H9 (cell line): ENCODE data around the gene PLAA. TPM values are rescaled to one million over a fixed set of nuclear protein-coding genes. Genes with fewer than 3 reads are reported as not detected.

ENCODE experiments used
- DNase-seq: peaks from one replicate; pipeline ENCODE4 v3.0.0-alpha.2; 2017
- H2AFZ ChIP-seq: one replicate; pipeline ENCODE4 v1.6.1; 2013; ENCODE audit warnings: mild to moderate bottlenecking, low read length, control low read depth, moderate library complexity
- H2AK5ac ChIP-seq: 2 replicates; pipeline ENCODE4 v1.6.1; 2013; ENCODE audit warnings: low read length, control low read depth, mixed read lengths; ENCODE audit not compliant: insufficient read length
- H2BK120ac ChIP-seq: one replicate; pipeline ENCODE4 v1.6.1; 2013; ENCODE audit warnings: low read depth, mild to moderate bottlenecking, low read length, control low read depth, inconsistent platforms; ENCODE audit not compliant: poor library complexity, severe bottlenecking
- H2BK12ac ChIP-seq: 2 replicates; pipeline ENCODE4 v1.6.1; 2013; ENCODE audit warnings: low read length, control low read depth, mixed read lengths, low read depth; ENCODE audit not compliant: insufficient read length
- H2BK15ac ChIP-seq: 2 replicates; pipeline ENCODE4 v1.6.1; 2013; ENCODE audit warnings: low read depth, low read length, control low read depth
- H2BK20ac ChIP-seq: one replicate; pipeline ENCODE4 v1.6.1; 2013; ENCODE audit warnings: low read depth, mild to moderate bottlenecking, low read length, control low read depth, inconsistent platforms; ENCODE audit not compliant: poor library complexity, severe bottlenecking
- H2BK5ac ChIP-seq: 2 replicates; pipeline ENCODE4 v1.6.1; 2013; ENCODE audit warnings: low read length, control low read depth, mixed read lengths; ENCODE audit not compliant: insufficient read length
- H3K14ac ChIP-seq: 2 replicates; pipeline ENCODE4 v1.6.1; 2013; ENCODE audit warnings: low read length, control low read depth; ENCODE audit not compliant: insufficient read depth
- H3K18ac ChIP-seq: 2 replicates; pipeline ENCODE4 v1.6.1; 2013; ENCODE audit warnings: low read depth, mild to moderate bottlenecking, mixed read lengths, low read length, control low read depth; ENCODE audit not compliant: insufficient read length
- H3K23ac ChIP-seq: 2 replicates; pipeline ENCODE4 v1.6.1; 2013; ENCODE audit warnings: low read length, control low read depth, mixed read lengths, low read depth; ENCODE audit not compliant: insufficient read length
- H3K23me2 ChIP-seq: 2 replicates; pipeline ENCODE4 v1.6.1; 2013; ENCODE audit warnings: low read depth, mild to moderate bottlenecking, mixed read lengths, low read length, control low read depth; ENCODE audit not compliant: insufficient read length, poor library complexity, severe bottlenecking
- H3K27ac ChIP-seq: 2 replicates; pipeline ENCODE4 v1.5.1; 2013; ENCODE audit warnings: low read length, control low read depth, mixed read lengths, low read depth; ENCODE audit not compliant: insufficient read length
- H3K27me3 ChIP-seq: 2 replicates; pipeline ENCODE4 v1.6.1; 2013; ENCODE audit warnings: low read length, control low read depth, inconsistent platforms; ENCODE audit not compliant: insufficient read depth
- H3K4ac ChIP-seq: 2 replicates; pipeline ENCODE4 v1.6.1; 2013; ENCODE audit warnings: low read depth, mild to moderate bottlenecking, control low read depth, inconsistent platforms, low read length, moderate library complexity
- H3K4me1 ChIP-seq: 2 replicates; pipeline ENCODE4 v1.6.1; 2013; ENCODE audit warnings: low read length, control low read depth, inconsistent platforms; ENCODE audit not compliant: insufficient read depth
- H3K4me2 ChIP-seq: 2 replicates; pipeline ENCODE4 v1.6.1; 2013; ENCODE audit warnings: low read length, control low read depth, mixed read lengths; ENCODE audit not compliant: insufficient read length, insufficient read depth
- H3K56ac ChIP-seq: 2 replicates; pipeline ENCODE4 v1.6.1; 2013; ENCODE audit warnings: low read depth, mild to moderate bottlenecking, mixed read lengths, low read length, control low read depth; ENCODE audit not compliant: insufficient read length
- H3K79me1 ChIP-seq: 2 replicates; pipeline ENCODE4 v1.6.1; 2013; ENCODE audit warnings: low read depth, mild to moderate bottlenecking, moderate library complexity, low read length, control low read depth, inconsistent platforms; ENCODE audit not compliant: insufficient read depth, poor library complexity, severe bottlenecking
- H3K79me2 ChIP-seq: 2 replicates; pipeline ENCODE4 v1.6.1; 2013; ENCODE audit warnings: low read length, control low read depth, inconsistent platforms; ENCODE audit not compliant: insufficient read depth
- H3K9ac ChIP-seq: 2 replicates; pipeline ENCODE4 v1.6.1; 2013; ENCODE audit warnings: low read length, control low read depth, mixed read lengths; ENCODE audit not compliant: insufficient read length; ENCODE audit errors: extremely low read depth
- H3K9me3 ChIP-seq: one replicate; pipeline ENCODE4 v1.6.1; 2013; ENCODE audit warnings: low read depth, low read length, inconsistent platforms; ENCODE audit not compliant: control insufficient read depth
- H3T11ph ChIP-seq: one replicate; pipeline ENCODE4 v1.6.1; 2013; ENCODE audit warnings: mild to moderate bottlenecking, low read length, control low read depth, inconsistent platforms
- H4K20me1 ChIP-seq: one replicate; pipeline ENCODE4 v1.6.1; 2013; ENCODE audit not compliant: control insufficient read depth, insufficient read length, insufficient read depth
- H4K5ac ChIP-seq: 2 replicates; pipeline ENCODE4 v1.6.1; 2013; ENCODE audit warnings: low read depth, mild to moderate bottlenecking, mixed read lengths, low read length, control low read depth; ENCODE audit not compliant: insufficient read length
- H4K8ac ChIP-seq: replicated peaks from 2 replicates; pipeline ENCODE4 v1.6.1; 2013; ENCODE audit warnings: low read length, control low read depth, mixed read lengths, low read depth; ENCODE audit not compliant: insufficient read length
- H4K91ac ChIP-seq: 2 replicates; pipeline ENCODE4 v1.6.1; 2013; ENCODE audit warnings: low read depth, mild to moderate bottlenecking, moderate library complexity, mixed read lengths, low read length, control low read depth; ENCODE audit not compliant: insufficient read length
- H3K27ac Mint-ChIP-seq, 3 experiments: 2 replicates in 2 of 3; 3 replicates in 1 of 3; pipeline ENCODE4 v1.8.0; 2020 to 2021; ENCODE audit warnings: mixed read lengths in 3 of 3, mild to moderate bottlenecking in 1 of 3, moderate library complexity in 1 of 3
- H3K27me3 Mint-ChIP-seq: 2 replicates; pipeline ENCODE4 v1.8.0; 2021; ENCODE audit warnings: low read depth, mild to moderate bottlenecking, moderate library complexity, mixed read lengths
- H3K36me3 Mint-ChIP-seq, 3 experiments: 2 replicates in 2 of 3; 3 replicates in 1 of 3; pipeline ENCODE4 v1.8.0; 2020 to 2021; ENCODE audit warnings: low read depth in 3 of 3, mixed read lengths in 3 of 3; ENCODE audit not compliant: insufficient read depth in 1 of 3
- H3K4me1 Mint-ChIP-seq, 2 experiments: 2 replicates each; pipeline ENCODE4 v1.8.0; 2020; ENCODE audit warnings: mixed read lengths in 2 of 2
- H3K4me3 Mint-ChIP-seq, 2 experiments: 2 replicates in 1 of 2; 3 replicates in 1 of 2; pipeline ENCODE4 v1.8.0; 2020 to 2021; ENCODE audit warnings: mild to moderate bottlenecking in 2 of 2, mixed read lengths in 2 of 2, moderate library complexity in 1 of 2
- H3K9me3 Mint-ChIP-seq, 2 experiments: 2 replicates in 1 of 2; 3 replicates in 1 of 2; pipeline ENCODE4 v1.8.0; 2020; ENCODE audit warnings: mild to moderate bottlenecking in 2 of 2, mixed read lengths in 2 of 2, moderate library complexity in 1 of 2
- WGBS: extraction: QIAGEN DNeasy Blood & Tissue Kit; methylation state at CpG from one replicate; pipeline ENCODE4 v1.1.7; 2013; ENCODE audit warnings: missing lambda C conversion rate, low lambda C conversion rate, mixed read lengths; ENCODE audit not compliant: insufficient read length; ENCODE audit errors: extremely low coverage; 5-methylcytosine and 5-hydroxymethylcytosine counted together
- total RNA-seq: library from RNA; stranded (reverse); gene quantifications from 2 replicates; pipeline ENCODE4 v1.2.1, GENCODE V29; 2021
- TF ChIP-seq, protein P1 (sequence below): fragments of 200-600 bp; sonication (generic); conservative IDR thresholded peaks from 3 replicates; pipeline ENCODE4 v1.8.0; 2021; ENCODE audit warnings: antibody characterized with exemption, mild to moderate bottlenecking

The PLAA gene
- total RNA-seq, 1 experiment from 2014 or later, result 65.0 TPM

DNA sequence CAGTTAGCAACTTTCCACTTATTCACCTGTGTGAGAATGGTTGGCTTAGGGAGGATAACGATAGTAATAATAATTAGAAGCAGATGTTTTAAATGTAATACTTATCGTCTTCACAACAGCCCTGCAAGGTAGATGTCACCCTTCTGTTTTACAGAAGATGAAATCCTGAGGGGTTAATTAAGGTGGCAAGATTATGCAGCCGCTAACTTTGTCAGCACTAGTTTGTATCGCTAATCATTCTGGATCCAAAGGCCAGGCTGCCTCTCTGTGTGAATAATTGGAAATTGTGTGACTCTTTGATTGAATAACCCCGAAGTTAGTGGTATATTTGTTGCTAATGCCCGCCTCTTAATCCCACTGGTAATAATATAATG is 9.8 kb upstream of the PLAA start:
- no peak overlapping the region for H3K56ac ChIP-seq
- WGBS, result no CpG with 5 or more reads among the region's 6 CpGs
- no peak overlapping the region for H3K14ac ChIP-seq
- no peak overlapping the region for H2AFZ ChIP-seq
- H3K79me2 ChIP-seq, result no peaks in the 10 kb centered on the region
- H3K23me2 ChIP-seq, result peaks cover 4% of the 10 kb centered on the region
- H3K27ac ChIP-seq, result no peak overlapping the region
- Mint-ChIP-seq H3K4me3 (peak overlapping the region; percentile 88 to 93), H3K36me3 (no peaks in the 10 kb centered on the region), H3K4me1 (peaks cover 18 to 19% of the 10 kb centered on the region in 2 experiments), H3K27ac (peak overlapping the region; percentile 96 to 98 (median 97)), H3K9me3 (no peaks in the 10 kb centered on the region; a peak in 1 of 5 replicates), H3K27me3 (no peaks in the 10 kb centered on the region)
- H3K4me1 ChIP-seq, result no peaks in the 10 kb centered on the region
- no peaks in the 10 kb centered on the region for H3K9me3 ChIP-seq
- H3K9ac ChIP-seq, result peak overlapping the region; percentile 77
- H2BK120ac ChIP-seq, result no peak overlapping the region
- H2BK15ac ChIP-seq, result no peak overlapping the region
- no peak for DNase-seq
- H3K27me3 ChIP-seq, result no peaks in the 10 kb centered on the region
- no peak overlapping the region for H2BK12ac ChIP-seq
- H3K79me1 ChIP-seq, result no peaks in the 10 kb centered on the region
- TF ChIP-seq, protein P1, sequence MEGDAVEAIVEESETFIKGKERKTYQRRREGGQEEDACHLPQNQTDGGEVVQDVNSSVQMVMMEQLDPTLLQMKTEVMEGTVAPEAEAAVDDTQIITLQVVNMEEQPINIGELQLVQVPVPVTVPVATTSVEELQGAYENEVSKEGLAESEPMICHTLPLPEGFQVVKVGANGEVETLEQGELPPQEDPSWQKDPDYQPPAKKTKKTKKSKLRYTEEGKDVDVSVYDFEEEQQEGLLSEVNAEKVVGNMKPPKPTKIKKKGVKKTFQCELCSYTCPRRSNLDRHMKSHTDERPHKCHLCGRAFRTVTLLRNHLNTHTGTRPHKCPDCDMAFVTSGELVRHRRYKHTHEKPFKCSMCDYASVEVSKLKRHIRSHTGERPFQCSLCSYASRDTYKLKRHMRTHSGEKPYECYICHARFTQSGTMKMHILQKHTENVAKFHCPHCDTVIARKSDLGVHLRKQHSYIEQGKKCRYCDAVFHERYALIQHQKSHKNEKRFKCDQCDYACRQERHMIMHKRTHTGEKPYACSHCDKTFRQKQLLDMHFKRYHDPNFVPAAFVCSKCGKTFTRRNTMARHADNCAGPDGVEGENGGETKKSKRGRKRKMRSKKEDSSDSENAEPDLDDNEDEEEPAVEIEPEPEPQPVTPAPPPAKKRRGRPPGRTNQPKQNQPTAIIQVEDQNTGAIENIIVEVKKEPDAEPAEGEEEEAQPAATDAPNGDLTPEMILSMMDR, result no peak
- peak overlapping the region; percentile 98 for H3K4me2 ChIP-seq
- no peak overlapping the region for H4K91ac ChIP-seq
- H2BK20ac ChIP-seq, result no peak overlapping the region
- no peak overlapping the region for H3T11ph ChIP-seq
- H3K4ac ChIP-seq, result no peak overlapping the region
- no peak overlapping the region for H3K18ac ChIP-seq
- H2AK5ac ChIP-seq, result no peak overlapping the region
- no peak overlapping the region for H3K23ac ChIP-seq
- no peaks in the 10 kb centered on the region for H4K20me1 ChIP-seq
- H4K5ac ChIP-seq, result no peak overlapping the region
- no peak overlapping the region for H2BK5ac ChIP-seq
- H4K8ac ChIP-seq, result no peak overlapping the region
